ENCODE measurements around the gene NUDT6.
A peak's percentile ranks its signal among the peaks of the same experiment; 100 is the strongest.
"Not testable (repeated sequence)": the region's sequence is repeated elsewhere in the genome, so short reads cannot be mapped to it uniquely, and the experiment has no call there.

Gene NUDT6

GRCh38 chr4:122879001-122879400, 43.4 kb downstream of the NUDT6 start:
- DNase-seq: no peak

DNA sequence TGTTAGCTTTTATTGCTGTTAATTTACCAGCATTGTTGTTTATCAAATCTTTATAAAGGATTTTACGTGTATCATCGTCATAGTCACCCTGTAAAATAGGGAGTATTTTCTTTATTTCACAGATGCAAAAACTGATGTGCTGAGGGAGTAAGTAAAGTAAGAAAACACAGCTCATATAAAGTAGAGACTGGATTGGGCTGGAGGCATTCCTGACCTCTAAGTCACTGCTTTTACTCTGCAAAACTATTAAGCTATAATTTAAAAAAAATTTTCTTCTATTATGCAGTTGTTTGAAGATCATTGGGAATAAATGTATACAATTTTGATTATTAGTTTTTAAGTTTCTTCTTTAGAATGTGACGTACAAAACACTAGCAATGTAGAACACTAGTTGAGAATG, 45.9 kb downstream of the NUDT6 start:
- DNase-seq: no peak

- no peak for DNase-seq
Observed at GRCh38 chr4:122875949-122876348, 46.4 kb downstream of the NUDT6 start.

- DNase-seq: peak in 1 of 56 donors; percentile 9
Observed at GRCh38 chr4:122873821-122874593, 48.4 kb downstream of the NUDT6 start.

GRCh38 chr4:122873146-122873545, 49.3 kb downstream of the NUDT6 start:
- DNase-seq: no peak

GRCh38 chr4:122868235-122868634, 54.2 kb downstream of the NUDT6 start:
- not testable (repeated sequence) for DNase-seq

DNA sequence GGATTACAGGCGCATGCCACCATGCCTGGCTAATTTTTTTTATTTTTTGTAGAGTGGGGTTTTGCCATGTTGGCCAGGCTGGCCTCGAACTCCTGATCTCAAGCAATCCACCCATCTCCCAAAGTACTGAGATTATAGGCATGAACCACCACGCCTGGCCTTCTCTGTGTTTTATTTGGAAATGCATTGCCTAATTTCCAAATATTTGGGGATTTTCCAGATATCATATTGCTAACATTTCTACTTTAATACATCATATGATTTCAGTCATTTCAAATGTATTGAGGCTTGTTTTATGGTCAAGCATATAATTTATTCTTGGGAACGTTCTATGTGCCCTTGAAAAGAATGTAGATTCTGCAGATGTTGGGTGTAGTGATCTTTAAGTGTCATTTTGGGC, 57.0 kb downstream of the NUDT6 start:
- no peak for DNase-seq

GRCh38 chr4:122863639-122864038, 58.8 kb downstream of the NUDT6 start:
- DNase-seq: no peak

DNA sequence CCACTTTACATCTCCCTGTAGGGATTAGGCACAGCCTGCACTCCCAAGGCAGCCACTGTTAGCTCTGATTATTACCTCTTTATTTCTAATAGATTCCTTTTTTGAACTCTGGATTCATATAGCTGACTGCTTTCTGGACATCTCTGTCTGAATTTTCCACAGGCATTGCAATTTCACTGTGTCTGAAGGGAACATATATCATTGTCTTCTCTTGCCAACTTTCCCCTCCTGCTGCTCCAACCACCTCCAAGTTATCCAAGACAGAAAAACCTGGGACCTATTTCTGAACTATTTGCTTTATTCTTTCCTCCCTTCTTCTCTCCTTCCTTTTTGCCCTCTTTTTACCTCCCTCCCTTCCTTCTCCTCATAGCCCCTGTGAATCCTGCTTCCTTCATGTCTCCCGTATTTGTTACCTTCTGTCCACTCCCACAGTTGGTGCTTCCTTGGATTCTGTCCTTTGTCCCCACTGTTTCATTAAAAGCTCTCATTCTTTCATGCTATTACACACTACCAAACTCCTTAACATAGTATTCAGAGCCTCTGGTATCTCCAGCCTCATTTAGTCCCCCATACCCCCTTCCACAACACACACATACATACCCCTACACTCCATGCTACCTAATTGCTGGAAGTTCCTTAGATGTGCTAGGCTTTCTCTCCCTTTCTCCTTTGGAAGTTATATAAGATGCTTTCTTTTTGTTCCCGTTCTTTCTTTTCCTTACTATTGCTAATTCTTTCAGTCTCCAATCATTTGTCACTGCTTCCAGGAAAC, 61.0 kb downstream of the NUDT6 start:
- DNase-seq: no peak

GRCh38 chr4:122858705-122859104, 63.7 kb downstream of the NUDT6 start:
- no peak for DNase-seq

DNA sequence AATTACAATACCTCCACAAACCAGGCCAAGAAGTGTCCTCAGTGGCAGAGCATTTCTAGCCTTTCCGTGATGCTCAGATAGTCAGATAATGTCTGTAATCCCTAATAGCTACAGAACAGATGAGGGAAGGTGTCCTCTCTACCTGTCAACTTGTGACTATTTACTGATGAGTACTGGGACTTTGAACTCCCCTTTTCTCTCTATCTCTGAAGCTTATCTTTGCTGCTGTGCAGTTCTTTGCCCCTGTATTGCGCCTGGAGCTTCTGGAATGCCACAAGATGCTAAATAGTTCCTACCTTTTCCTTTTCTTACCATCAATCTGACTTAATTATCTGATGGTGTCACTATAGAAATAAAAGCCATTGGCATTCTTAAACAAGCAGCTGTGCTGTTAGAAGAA, 65.2 kb downstream of the NUDT6 start:
- no peak for DNase-seq

DNA sequence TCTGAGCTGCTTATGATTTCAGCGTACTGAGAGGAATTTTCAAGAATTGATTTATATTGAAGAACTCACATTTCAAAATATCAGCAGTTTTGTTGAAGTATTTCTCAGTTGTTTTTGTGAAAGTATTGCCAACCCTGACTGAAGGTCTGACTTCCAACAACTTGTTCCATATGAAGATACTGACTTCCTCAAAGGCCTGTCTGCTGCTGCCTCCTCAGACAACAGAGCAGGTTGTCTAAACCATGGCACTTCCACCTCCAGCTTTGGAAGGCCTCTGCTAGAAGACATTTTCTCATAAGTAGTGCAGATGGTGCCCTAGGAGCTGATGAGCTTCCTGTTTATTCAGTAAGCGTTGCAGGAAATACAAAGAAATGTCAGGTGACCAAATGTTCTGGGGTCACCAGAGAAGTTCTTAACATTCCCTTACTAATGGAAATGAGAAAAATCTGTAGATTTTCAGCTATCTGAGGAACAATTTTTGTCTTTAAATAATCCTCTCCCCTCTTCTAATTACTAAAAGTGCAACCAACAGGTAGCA, 67.0 kb downstream of the NUDT6 start:
- peak in 1 of 56 donors; percentile 2 for DNase-seq

GRCh38 chr4:122854447-122855352, 67.7 kb downstream of the NUDT6 start:
- DNase-seq: peak in 55 of 56 donors; percentile 6 to 83 (median 63)

DNA sequence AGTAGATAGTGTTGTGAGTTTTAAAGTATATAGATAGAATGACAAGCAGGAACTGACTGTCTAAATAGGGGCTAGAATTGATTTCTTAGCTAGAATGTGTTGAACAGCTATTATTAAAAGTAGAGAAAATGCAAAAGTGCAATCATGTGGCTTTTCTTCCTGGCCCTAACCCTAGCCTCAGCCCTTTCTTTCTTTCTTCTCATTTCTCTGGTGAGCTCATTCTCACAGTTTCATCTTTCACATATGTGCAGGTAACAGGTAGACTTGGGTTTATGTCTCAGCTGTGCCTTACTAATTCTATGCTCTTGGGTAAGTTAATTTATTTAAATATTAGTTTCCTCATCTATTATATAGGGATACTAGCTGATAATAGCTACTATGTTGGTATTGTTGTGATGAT, 70.8 kb downstream of the NUDT6 start:
- DNase-seq: no peak

- not testable (repeated sequence) for DNase-seq
Observed at GRCh38 chr4:122849789-122850188, 72.6 kb downstream of the NUDT6 start.

DNA sequence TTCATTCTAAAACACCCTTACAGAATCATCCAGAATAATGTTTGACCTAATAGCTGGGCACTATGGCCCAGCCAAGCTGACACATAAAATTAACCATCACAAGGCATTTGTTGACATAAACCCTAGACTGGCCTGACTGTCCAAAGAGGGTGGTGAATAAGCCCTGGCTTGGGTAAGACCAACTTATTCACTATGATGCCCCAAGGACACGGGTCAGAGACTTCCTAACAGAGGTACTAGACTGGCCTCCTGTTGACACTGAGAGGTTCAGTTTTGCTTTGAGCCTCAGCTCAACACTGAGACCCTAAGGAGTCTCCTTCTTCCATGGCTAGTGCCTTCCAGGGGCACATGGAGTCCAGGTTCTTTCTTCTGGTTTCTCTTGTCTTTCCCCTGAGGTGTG, 74.5 kb downstream of the NUDT6 start:
- no peak for DNase-seq

DNA sequence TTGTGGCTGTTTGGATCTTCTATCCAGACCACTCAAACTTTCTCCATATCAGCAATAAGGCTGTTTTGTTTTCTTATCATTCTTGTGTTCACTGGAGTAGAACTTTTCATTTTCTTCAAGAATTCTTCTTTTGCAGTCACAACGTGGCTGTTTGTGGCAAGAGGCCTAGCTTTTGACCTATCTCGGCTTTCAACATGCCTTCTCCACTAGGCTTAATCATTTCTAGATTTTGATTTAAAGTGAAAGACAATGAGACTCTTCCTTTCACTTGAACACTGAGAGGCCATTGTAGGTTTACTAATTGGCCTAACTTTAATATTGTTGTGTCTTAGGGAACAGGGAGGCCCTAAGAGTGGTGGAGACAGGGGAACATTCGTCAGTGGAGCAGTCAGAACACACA, 76.6 kb downstream of the NUDT6 start:
- no peak for DNase-seq

- DNase-seq: no peak
Observed at GRCh38 chr4:122845066-122845465, 77.3 kb downstream of the NUDT6 start.

- DNase-seq: not testable (repeated sequence)
Observed at GRCh38 chr4:122844391-122844790, 78.0 kb downstream of the NUDT6 start.

- DNase-seq: no peak
Observed at GRCh38 chr4:122842984-122843531, 79.3 kb downstream of the NUDT6 start.
